ENCODE data around the gene PTPRO.

PTPRO gene

GRCh38 chr12:15322164-15323061, at the start of gene PTPRO:
TSS of gene PTPRO (plus strand) at chr12:15322508.
- DNase-seq: no peak

DNA sequence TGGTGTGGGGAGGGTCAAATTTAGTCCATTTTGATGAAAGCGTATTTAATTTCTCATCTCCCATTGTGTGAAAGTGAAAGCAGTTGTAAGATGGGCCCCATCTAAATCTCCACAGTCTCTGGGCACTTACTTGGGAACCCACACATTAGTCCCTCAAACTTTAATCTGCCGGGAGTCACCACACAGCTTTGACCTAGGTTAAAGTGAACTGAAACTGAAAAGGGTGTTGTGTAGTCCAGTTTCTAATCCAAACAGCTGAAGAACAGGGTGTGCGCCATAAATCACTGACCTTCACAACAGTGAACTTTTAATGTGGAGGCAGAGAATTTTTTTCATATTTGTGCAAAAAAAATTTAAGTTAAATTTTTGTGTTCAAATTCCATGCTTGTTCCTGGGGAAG, 48.4 kb upstream of the PTPRO start:
- no peak for DNase-seq

DNA sequence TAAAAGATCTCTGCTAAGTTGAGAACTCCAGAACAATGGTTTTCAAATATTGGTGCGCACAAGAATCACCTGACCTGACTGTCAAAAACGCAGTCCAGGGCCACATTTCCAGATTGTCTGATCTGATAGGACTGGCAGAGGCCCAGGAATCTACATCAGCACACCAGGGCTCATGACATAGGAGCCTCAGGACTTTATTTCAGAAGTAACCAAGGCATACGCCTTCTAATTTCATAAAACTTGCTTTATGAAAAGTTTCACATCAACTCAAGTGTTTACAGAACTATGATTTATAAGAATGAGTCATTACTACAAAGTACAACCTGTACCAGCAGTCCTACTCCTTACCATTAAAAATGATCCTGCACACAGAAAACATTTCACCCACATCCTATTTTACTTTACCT, 47.7 kb upstream of the PTPRO start:
- DNase-seq: no peak

DNA sequence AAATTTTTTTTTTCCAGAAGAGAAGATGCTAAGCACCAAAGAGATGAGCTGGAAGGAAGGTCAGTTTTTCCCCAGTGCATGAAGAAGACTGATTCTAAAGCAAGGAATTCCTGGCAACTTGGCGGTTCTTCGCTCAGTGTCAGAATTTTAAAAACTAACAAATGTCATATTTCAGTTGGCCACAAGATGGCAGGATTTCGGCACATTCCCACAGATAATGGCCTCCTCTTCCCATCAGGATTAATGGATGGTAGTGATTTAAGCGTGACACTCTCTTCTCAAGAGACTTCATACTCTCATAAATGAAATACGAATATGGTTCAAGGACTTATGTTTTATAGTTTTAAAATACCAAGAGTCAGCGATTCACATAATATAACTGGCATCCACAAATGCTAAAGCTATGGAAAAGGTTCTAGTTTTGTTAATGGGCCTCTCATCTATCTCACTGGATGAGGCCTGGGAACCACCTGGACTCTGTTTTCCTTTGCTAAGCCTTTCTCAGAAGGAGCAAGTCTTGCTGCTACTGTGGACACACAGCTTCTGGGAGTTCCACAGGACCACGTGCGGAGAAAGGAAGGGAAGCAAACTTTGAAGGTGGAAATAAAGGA, 46.1 kb upstream of the PTPRO start:
- DNase-seq: no peak

DNA sequence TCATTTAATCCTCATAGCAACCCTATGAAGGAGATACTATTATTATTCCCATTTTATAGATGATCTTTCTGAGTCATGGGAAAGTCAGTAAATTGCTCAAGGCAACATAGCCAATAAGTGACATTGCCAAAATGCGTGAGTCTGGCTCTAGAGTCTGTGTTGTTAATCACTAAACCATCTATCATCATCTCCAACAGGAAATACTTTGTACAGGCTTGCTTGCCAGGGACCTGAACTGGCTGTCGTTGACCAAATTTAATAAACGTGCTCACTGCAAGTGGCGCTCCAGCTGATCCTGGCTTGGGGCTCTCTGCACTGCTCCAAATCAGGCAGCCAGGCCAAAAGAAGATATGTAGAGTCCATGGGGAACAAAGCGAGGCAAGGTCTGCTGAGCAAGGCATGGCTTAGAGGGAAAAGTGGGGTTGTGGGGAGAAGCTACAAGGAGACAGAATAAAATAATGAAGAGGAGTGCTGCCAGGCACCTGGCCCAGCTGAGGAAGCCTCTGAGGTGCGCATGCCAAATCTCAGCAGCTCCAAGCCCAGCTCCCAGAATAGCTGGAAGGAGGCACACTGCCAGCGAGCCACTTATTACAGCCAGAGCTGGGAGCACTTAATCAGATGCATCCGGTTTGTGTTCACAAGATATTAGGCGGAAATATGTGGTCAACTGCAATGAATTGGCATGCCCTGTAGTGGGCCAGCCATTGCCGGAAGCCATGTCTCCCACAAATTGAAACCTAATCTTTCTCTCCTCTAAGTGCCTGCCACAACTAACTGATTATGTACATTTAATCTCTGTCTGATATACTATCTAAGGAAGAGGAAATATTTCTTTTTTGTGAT, 43.3 kb upstream of the PTPRO start:
- DNase-seq: peak; percentile 73

DNA sequence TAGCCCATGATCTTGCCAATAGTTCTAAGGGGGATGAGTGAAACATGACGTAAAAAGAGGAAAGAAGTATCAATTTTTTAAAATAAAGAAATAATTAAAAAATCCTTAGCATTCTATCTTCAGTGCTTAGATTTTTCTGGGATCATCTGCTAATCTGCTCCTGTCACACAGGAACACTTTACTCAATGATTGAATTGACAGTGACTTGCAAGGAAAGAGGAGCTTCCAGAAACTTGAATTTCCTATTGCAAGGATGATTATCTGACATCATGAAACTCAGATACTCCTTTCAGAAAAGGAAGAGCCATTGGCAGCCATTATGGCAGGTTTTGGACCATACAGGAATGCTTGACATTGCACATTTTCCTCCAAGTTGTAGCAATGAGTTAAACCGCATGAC, 41.4 kb upstream of the PTPRO start:
- no peak for DNase-seq

DNA sequence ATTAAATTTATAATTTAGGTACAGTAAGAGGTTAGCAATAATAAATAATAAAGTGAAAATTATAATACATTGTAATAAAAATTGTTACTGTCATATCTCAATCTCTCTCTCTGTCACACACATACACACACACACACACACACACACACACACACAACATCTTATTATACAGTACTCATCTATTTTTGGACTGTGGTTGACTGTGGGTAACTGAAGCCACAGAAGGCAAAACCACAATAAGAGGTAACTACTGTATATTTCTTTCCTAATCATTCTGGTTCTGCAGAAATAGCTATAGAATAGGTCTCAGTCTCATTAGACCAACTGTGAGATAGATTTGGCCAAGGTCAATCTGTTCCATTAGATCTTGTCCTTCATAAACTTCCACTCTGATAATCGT, 33.1 kb upstream of the PTPRO start:
- no peak for DNase-seq

- no peak for DNase-seq
These were observed 28.6 kb upstream of the PTPRO start for GRCh38 chr12:15293731-15294130.

DNA sequence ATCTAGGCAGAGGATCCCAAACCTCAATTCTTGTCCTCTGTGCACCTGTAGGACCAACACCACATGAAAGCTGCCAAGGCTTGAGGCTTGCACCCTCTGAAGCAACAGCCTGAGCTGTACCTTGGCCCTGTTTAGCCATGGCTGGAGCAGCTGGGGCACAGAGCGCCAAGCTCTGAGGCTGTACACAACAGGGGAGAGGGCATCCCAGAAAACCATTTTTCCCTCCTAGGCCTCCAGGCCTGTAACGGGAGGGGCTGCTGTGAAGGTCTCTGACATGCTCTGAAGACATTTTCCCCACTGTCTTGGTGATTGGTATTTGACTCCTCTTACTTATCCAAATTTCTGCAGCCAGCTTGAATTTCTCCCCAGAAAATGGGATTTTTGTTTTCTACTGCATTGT, 22.4 kb upstream of the PTPRO start:
- no peak for DNase-seq

GRCh38 chr12:15304296-15304695, 18.0 kb upstream of the PTPRO start:
- no peak for DNase-seq

DNA sequence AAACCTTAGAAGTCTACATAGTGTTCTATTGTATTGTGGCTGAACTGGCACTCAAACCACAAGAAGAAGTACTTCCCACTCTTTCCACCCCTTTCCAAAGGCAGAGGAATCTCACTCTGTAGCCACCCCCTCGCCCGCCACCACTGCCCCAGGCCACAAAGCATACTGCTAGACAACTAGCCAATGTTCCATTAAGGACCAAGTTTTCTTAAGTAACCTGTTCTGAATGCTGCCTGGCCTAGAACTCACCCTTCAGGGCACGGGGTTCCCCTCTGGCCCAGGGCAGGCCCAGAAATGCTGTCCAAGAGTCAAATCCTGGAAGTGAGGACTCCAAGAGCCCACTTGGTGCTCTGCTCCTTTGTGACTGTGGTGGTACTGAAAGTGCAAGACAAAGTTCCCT, 15.7 kb upstream of the PTPRO start:
- no peak for DNase-seq

DNA sequence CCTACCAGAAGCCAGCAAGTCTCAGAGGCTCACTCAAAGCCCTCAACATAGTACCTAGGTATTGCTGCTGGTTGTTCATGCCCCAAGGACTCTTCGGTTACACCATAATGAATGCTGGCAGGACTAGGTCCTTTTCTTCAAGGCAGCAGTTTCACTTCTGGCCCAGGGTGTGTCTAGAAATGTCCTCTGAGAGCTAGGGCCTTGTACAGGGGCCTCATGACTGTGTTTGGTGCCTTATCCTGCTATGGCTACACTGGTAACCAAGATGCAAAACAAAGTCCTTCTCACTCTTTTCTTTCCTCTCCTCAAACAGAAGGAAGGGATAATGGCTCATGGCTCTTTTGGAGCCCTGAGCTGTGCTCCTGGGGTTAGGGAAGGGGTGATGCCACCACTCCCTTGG, 15.2 kb upstream of the PTPRO start:
- DNase-seq: no peak

- no peak for DNase-seq
These were observed 3.5 kb upstream of the PTPRO start for GRCh38 chr12:15318841-15319240.

GRCh38 chr12:15320881-15321280, 1.4 kb upstream of the PTPRO start:
- no peak for DNase-seq

DNA sequence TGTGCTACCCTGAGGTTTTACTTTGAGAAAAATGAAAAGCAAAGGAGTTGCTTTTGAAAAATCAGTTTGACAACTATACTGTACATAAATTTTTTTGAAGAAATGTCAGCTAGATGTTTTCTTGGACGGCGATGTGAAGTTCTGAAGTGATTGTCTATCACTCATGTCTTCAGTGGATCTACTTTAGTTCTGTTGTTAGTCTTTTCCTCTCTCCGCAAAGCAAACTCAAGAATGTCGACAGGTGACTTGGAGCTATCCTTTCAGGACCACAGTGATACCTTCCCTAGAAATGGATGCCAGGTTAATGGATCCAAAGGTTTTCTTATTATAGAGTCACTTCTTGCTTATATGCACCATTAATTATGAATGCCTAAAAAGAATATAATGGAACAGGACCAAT, 1.2 kb downstream of the PTPRO start:
- no peak for DNase-seq

GRCh38 chr12:15329891-15330290, 7.6 kb downstream of the PTPRO start:
- no peak for DNase-seq

DNA sequence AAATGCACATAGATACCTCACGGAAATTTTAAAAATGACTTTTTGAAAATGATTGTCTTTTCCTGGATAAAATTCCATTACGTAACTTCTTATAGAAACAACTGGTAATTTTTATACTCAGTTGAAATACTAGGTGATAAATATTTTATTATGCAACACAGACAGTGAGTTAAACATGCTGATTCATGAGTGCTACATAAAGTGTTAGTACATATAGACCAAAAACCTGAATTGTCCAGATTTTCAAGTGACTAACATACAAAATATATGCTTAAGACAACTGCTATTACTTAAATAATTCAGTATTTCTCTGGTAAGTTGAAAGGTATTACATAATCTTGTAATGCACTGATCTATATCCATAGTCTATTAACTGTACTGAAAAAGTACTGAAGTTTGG, 11.9 kb downstream of the PTPRO start:
- DNase-seq: no peak

GRCh38 chr12:15335959-15336358, 13.7 kb downstream of the PTPRO start:
- no peak for DNase-seq

DNA sequence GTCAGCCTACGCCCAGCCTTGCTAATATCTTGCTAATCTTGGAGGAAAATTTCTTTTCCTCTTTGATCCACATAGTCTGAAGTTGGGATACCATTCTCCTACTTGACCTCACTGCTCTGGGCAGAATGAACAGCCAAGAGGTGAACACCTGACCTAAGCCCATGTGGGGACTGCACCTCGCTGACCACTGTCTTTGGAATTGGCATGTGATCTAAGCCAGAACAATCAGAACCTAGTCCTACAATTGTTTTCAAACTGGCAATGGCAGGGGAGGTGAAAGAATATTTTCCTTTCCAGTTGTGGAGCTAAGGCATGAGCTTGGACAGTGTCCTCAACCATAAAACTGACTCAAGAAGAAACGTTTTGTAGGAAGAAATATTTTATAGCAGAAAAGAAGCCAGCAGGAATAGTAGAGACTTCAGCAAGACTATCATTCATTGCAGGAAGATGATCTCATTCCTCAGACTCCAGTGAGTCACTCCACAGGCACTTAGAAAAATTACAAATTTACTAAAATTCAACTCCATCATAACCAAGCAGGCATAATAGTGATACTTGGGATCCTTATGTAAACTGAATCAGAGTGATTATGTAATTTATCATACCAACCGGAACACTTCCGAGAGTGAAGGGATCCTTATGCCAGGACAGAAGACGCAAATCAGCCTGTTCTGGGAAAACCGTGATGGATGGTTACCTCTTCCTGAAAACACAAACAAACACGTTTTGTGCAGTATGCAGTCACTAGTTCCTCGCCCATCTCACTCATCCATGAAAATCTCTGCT, 14.7 kb downstream of the PTPRO start:
- DNase-seq: no peak

- DNase-seq: no peak
These were observed 19.1 kb downstream of the PTPRO start for GRCh38 chr12:15341371-15341770.

GRCh38 chr12:15344561-15344960, 22.3 kb downstream of the PTPRO start:
- DNase-seq: no peak

DNA sequence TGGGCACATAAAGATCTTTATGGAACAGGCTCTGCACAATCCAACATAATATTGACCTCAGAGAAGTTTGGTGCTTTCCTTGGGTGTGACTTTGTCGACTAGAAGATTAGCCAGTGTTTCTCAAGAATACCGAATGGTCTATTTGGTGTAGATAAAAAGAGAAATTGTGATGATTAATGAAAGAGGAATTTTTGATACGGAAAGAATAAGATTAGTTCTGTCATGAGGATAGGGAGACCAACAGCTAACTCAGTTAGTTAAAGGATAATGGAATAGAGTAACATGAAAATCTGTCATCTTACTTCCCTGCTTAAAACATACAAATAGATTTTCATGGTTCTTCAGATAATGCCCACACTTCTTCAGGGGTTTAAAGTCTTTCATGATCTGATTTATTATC, 24.2 kb downstream of the PTPRO start:
- DNase-seq: no peak

- DNase-seq: no peak
These were observed 28.3 kb downstream of the PTPRO start for GRCh38 chr12:15350643-15351042.

Measured in right forelimb (tissue), 1 donor.